Ishikawa (cell line): ENCODE results near the gene TCP11.
A peak's percentile ranks its signal among the peaks of the same experiment; 100 is the strongest.

Source experiments
- CEBPB ChIP-seq: IDR thresholded peaks from 2 replicates; pipeline ENCODE4 v1.6.1; 2012
- CREB1 ChIP-seq: IDR thresholded peaks from 2 replicates; pipeline ENCODE4 v1.6.1; 2012; ENCODE audit warnings: low read depth
- EGR1 ChIP-seq: IDR thresholded peaks from 2 replicates; pipeline ENCODE4 v1.6.1; 2012
- EP300 ChIP-seq: IDR thresholded peaks from 2 replicates; pipeline ENCODE4 v1.6.1; 2012; ENCODE audit warnings: borderline replicate concordance
- FOXM1 ChIP-seq: IDR thresholded peaks from 2 replicates; pipeline ENCODE4 v1.6.1; 2012; ENCODE audit warnings: low read depth, borderline replicate concordance
- MAX ChIP-seq: IDR thresholded peaks from 2 replicates; pipeline ENCODE4 v1.6.1; 2012
- NFIC ChIP-seq: IDR thresholded peaks from 2 replicates; pipeline ENCODE4 v1.6.1; 2012
- RAD21 ChIP-seq: IDR thresholded peaks from 2 replicates; pipeline ENCODE4 v1.6.1; 2012; ENCODE audit warnings: low read depth
- REST ChIP-seq: IDR thresholded peaks from 2 replicates; pipeline ENCODE4 v1.6.1; 2012; ENCODE audit warnings: low read depth, mild to moderate bottlenecking
- TAF1 ChIP-seq: IDR thresholded peaks from 2 replicates; pipeline ENCODE4 v1.6.1; 2012; ENCODE audit warnings: low read depth, mild to moderate bottlenecking
- TCF12 ChIP-seq: IDR thresholded peaks from 2 replicates; pipeline ENCODE4 v1.6.1; 2012; ENCODE audit warnings: low read depth
- TEAD4 ChIP-seq: IDR thresholded peaks from 2 replicates; pipeline ENCODE4 v1.6.1; 2012
- USF1 ChIP-seq: IDR thresholded peaks from 2 replicates; pipeline ENCODE4 v1.6.1; 2012
- YY1 ChIP-seq: IDR thresholded peaks from 2 replicates; pipeline ENCODE4 v1.6.1; 2012; ENCODE audit warnings: low read depth
- ZBTB7A ChIP-seq: IDR thresholded peaks from 2 replicates; pipeline ENCODE4 v1.6.1; 2012; ENCODE audit warnings: low read depth

The TCP11 gene

GRCh38 chr6:35072698-35073055, 68.5 kb downstream of the TCP11 start:
- TF ChIP-seq CREB1 (no peak), YY1 (no peak), ZBTB7A (no peak), RAD21 (no peak), USF1 (no peak), EP300 (no peak), TAF1 (no peak), TEAD4 (no peak), REST (no peak), TCF12 (no peak), MAX (no peak), CEBPB (no peak), EGR1 (no peak), FOXM1 (no peak), NFIC (no peak)

GRCh38 chr6:35072051-35072697, 69.0 kb downstream of the TCP11 start:
- TF ChIP-seq USF1 (no peak), FOXM1 (no peak), EP300 (no peak), TEAD4 (no peak), REST (no peak), TAF1 (no peak), CEBPB (no peak), CREB1 (no peak)

GRCh38 chr6:35071347-35071994, 69.7 kb downstream of the TCP11 start:
- TF ChIP-seq TEAD4, result peak; percentile 17; the same call in 1 of the 2 replicates
- TF ChIP-seq ZBTB7A, result no peak

- no peak for TF ChIP-seq TAF1
Measured at GRCh38 chr6:35070111-35070510, 71.0 kb downstream of the TCP11 start.

- TF ChIP-seq TCF12 (no peak), NFIC (no peak), REST (no peak), USF1 (no peak), TEAD4 (no peak), FOXM1 (no peak), MAX (no peak), EGR1 (no peak)
Measured at GRCh38 chr6:35069262-35069661, 71.9 kb downstream of the TCP11 start.
